Right cardiac atrium (tissue), 5 donors: Measurements from ENCODE around the gene DCP1A. TPM values are rescaled to one million over a fixed set of nuclear protein-coding genes. Genes with fewer than 3 reads are reported as not detected.

ENCODE experiments used
- ATAC-seq, 2 donors: fragments of 200-7000 bp; cut with Tn5 transposase; one replicate each; pipeline versions ENCODE4 v1.8.0 to v1.9.1; 2020; ENCODE audit warnings: moderate library complexity in 2 of 2, mild to moderate bottlenecking in 1 of 2
- DNase-seq, 3 donors: peaks; one replicate each; pipeline ENCODE4 v3.0.0-alpha.2; 2020
- H3K27ac ChIP-seq: one replicate; pipeline ENCODE4 v1.5.1; 2013; ENCODE audit warnings: mild to moderate bottlenecking, low read length, control low read depth, moderate library complexity
- H3K27me3 ChIP-seq: one replicate; pipeline ENCODE4 v1.6.1; 2013; ENCODE audit not compliant: control insufficient read depth, insufficient read depth
- H3K4me1 ChIP-seq: one replicate; pipeline ENCODE4 v1.6.1; 2013; ENCODE audit warnings: low read length; ENCODE audit not compliant: control insufficient read depth, insufficient read depth
- H3K4me3 ChIP-seq: one replicate; pipeline ENCODE4 v1.5.1; 2013; ENCODE audit warnings: low read length, control low read depth
- H3K9me3 ChIP-seq: one replicate; pipeline ENCODE4 v1.6.1; 2013; ENCODE audit warnings: low read length; ENCODE audit not compliant: control insufficient read depth
- WGBS: extraction: QIAGEN DNeasy Blood & Tissue Kit; methylation state at CpG from one replicate; pipeline ENCODE4 v1.1.7; 2013; 5-methylcytosine and 5-hydroxymethylcytosine counted together
- intact Hi-C, 4 donors: fragments of 100-400 bp; cut with DNase I; formaldehyde crosslinking; loops; one replicate each; pipeline versions ENCODE4 v1.11.0 to v1.14.0; 2022 to 2023
- polyA plus RNA-seq: library from polyadenylated mRNA; stranded (reverse); fragments of 200-250 nt; gene quantifications from one replicate; pipeline ENCODE4 v1.2.3, GENCODE V29; 2013
- total RNA-seq, 4 donors: library from RNA; stranded (reverse); fragmentation: NEBNext Ultra II Directional; extraction: Animal tissue kit (Norgen Biotek cat#: 25700); gene quantifications; one replicate each; pipeline ENCODE4 v1.2.1, GENCODE V29; 2021
- donor health status: healthy with polysubstance abuse.
- donor health status: DM: no; HTN: yes; CAD: no.
- donor health status: DM: no; HTN: no; CAD: no.
- donor health status: DM: no; HTN: yes; CAD: no; lungs with severe emphysema.
- donor health status: DM: yes; HTN: yes; CAD: no.

Gene DCP1A
- total and polyA plus RNA-seq, 5 donors: 6.0 to 28.7 (median 21.8) TPM

DNA sequence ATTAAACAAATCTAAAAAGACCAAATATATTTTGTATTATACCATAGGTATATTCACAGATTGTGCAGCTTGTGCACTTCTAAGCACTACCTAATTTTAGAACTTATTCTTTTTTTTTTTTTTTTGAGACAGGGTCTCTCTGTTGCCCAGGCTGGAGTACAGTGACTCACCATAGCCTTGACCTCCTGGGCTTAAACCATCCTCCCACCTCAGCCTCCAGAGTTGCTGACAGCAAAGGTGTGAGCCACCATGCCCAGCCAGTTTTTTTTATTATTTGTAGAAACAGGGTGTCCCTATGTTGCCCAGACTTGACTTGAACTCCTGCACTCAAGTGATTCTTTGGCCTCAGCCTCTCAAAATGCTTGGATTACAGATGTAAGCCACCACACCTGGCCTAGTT lies 79.6 kb downstream of the DCP1A start:
- Histone ChIP-seq H3K27ac (no peak overlapping the region), H3K9me3 (no peaks in the 10 kb centered on the region), H3K4me3 (no peak overlapping the region), H3K27me3 (no peaks in the 10 kb centered on the region), H3K4me1 (peaks cover 5% of the 10 kb centered on the region)
- ATAC-seq (no peak), DNase-seq (no peak)
- intact Hi-C loops: no loop called here

DNA sequence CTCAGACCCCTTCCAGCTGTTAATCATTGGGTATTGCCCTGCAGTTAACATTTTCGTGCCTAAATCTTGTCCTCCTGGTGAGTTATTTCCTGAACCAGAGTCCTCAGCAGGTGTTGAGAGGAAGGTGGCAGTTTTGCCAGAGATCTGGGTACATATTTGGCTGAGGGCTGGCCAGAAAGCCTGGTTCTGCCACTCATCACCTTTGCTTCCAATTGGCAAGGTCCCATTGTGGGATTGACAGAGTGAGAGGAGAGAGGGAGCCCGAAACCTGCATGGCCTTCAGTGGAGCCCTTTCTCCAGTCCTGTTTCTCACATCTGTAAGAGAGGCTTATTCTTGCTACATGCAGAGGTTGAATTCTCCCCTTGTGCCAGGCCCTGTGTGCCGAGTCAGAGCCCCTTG lies 82.6 kb downstream of the DCP1A start:
- Histone ChIP-seq H3K4me3 (no peak overlapping the region), H3K4me1 (peaks cover 2% of the 10 kb centered on the region), H3K9me3 (no peaks in the 10 kb centered on the region), H3K27ac (peak overlapping the region; percentile 33), H3K27me3 (no peaks in the 10 kb centered on the region)
- no peak for DNase-seq
- peak; percentile 66 to 76 for ATAC-seq
- intact Hi-C loops: no loop called here
- WGBS: 45% methylated on average over 3 of the region's 3 CpGs

DNA sequence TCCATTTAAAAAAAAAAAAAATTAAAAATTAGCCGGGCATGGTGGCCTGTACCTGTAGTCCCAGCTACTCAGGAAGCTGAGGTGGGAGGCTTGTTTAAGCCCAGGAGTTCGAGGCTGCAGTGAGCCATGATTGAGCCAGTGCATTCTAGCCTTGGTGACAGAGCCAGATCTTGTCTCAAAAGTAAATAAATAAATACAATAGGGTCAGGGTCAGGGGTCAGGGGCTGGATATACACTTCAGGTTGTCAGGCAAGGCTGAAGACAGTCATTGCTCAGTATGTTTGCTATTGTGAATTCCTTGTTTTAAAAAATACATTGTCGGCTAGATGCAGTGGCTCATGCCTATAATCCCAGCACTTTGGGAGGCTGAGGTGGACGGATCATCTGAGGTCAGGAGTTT lies 83.4 kb downstream of the DCP1A start:
- 79% methylated on average over 4 of the region's 4 CpGs for WGBS
- Histone ChIP-seq H3K9me3 (no peaks in the 10 kb centered on the region), H3K27me3 (no peaks in the 10 kb centered on the region), H3K4me1 (peaks cover 6% of the 10 kb centered on the region), H3K27ac (no peak overlapping the region), H3K4me3 (no peak overlapping the region)
- DNase-seq (no peak), ATAC-seq (no peak)
- intact Hi-C loops: no loop called here

DNA sequence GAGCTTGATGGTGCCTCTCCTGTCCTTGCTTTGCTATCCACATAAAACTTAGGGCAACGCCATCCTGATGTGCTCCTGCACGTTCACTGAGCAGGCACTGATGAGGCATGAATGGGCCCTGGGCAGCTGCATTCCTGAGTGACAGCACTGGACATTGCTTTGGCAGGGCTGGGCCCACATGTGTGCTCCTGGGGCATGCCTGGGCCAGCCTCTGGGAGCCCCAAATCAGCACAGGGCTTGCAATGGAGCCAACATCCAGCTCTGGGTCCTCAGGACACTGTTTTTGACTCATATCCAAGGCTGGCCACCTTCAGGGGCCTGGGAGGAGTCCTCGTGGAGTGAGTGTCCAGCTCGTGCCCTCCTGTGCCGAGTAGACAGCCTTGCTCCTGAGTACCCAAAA lies 85.6 kb downstream of the DCP1A start:
- intact Hi-C loops: no loop called here
- Histone ChIP-seq H3K4me3 (no peak overlapping the region), H3K4me1 (peaks cover 6% of the 10 kb centered on the region), H3K9me3 (no peaks in the 10 kb centered on the region), H3K27me3 (no peaks in the 10 kb centered on the region), H3K27ac (no peak overlapping the region)
- ATAC-seq (no peak), DNase-seq (no peak)
- WGBS: 54% methylated on average over 5 of the region's 5 CpGs

DNA sequence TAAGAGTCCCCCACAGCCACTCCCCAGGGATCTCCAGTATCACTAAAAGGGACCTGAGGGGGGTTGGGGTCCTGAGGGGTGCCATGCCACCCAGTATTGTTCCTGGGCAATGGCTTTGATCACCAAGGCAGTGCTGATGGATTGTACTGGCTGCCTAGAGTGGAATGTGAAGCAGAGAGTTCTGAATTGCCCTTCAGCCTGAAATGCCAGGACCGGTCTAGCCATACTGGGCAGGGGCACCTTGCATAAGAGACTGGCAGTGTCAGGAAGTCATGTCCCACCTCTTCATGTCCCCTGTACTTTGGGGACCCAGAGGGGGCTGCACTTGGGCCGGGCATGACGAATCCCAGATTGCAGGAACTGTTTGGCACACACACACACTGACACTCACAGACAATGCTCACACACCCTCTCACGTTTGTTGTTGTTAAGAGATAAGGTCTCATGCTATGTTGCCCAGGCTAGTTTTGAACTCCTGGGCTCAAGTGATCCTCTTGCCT lies 87.0 kb downstream of the DCP1A start:
- Histone ChIP-seq H3K4me3 (no peak overlapping the region), H3K9me3 (no peaks in the 10 kb centered on the region), H3K27ac (peak overlapping the region; percentile 30), H3K27me3 (no peaks in the 10 kb centered on the region), H3K4me1 (peaks cover 6% of the 10 kb centered on the region)
- WGBS: 49% methylated on average over 4 of the region's 4 CpGs
- ATAC-seq (peak in 1 of 2 donors; percentile 3), DNase-seq (no peak)
- intact Hi-C loops: no loop called here

DNA sequence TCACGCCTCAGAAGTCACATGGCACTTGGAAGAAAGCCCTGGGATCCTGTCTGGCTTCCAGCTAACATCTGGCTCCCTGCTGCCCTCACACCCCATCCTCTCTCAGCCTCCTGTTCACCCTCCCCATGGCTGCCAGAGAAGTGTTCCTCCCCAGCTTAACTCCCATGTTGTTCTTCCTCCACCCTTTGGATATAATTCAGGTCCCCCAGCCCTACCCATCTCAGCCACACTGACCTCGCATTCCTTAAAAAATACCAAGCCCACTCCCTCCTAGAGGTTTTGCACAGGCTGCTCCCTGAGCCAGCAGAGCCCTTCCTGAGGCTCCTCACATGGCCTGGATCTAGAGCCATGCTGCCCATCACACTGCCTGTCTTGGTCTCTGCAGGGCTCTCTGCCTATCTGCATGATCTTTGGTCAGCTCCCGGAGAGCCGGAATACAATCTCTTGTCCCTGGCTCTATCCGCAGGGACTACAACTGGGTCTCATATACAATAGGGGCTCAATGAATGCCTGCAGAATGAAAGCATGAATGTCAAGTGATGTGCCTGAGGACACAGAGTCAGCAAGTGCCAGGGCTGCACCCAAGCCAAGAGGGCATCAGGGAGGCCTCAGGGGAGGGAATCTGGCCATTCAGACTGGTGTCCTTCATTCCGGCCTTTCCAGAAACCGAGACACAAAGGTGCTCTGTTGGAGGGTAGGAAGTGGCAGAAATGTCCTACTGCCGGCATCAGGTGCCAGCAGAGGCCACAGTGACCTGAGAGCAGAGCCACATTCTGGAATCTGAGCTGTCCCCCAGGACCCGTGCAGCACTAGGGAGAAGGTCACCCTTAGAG lies 87.7 kb downstream of the DCP1A start:
- Histone ChIP-seq H3K27me3 (no peaks in the 10 kb centered on the region), H3K4me3 (no peak overlapping the region), H3K4me1 (peaks cover 6% of the 10 kb centered on the region), H3K9me3 (no peaks in the 10 kb centered on the region), H3K27ac (peak overlapping the region; percentile 0)
- WGBS: 50% methylated on average over 9 of the region's 9 CpGs
- peak in 1 of 2 donors; percentile 1 for ATAC-seq
- intact Hi-C loops: no loop called here
- no peak for DNase-seq

DNA sequence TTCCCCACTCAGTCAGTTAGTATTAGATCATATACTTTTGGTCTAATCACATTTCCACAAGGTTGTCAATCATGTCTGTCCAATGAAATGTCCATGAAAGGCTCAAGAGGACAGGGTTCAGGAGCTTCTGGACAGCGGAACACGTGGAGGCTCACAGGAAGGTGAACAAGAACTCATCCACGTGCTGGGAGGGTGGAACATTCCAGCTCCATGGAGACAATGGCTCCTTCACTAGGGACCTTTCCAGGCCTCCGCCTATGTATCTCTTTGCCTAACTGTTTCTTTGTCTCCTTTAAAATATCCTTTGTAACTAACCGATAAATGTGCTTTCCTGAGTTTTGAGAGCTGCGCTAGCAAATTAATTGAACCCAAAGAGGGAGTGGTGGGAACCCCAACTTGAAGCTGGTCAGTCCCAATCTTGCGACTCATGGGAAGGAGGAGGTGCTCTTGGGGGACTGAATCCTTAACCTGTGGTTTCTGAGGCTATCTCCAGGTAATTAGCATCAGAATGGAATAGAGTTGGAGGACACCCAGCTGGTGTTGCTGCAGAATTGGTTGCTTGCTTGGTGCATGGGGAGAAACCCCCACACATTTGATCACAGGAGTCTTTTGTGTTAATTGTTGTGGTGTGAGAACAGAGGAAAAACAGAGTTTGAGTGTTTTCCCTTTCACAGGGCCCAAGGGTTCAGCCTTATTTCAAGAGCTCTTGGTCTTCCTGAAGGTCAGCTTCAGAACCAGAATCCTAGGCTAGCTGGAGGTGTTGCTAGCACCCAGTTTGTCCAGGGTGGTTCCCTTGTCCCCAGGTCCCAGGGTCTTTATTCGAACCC lies 88.5 kb downstream of the DCP1A start:
- intact Hi-C loops: no loop called here
- Histone ChIP-seq H3K4me3 (no peak overlapping the region), H3K4me1 (peaks cover 10% of the 10 kb centered on the region), H3K27me3 (no peaks in the 10 kb centered on the region), H3K9me3 (no peaks in the 10 kb centered on the region), H3K27ac (no peak overlapping the region)
- ATAC-seq (no peak), DNase-seq (no peak)
- 77% methylated on average over 8 of the region's 8 CpGs for WGBS

DNA sequence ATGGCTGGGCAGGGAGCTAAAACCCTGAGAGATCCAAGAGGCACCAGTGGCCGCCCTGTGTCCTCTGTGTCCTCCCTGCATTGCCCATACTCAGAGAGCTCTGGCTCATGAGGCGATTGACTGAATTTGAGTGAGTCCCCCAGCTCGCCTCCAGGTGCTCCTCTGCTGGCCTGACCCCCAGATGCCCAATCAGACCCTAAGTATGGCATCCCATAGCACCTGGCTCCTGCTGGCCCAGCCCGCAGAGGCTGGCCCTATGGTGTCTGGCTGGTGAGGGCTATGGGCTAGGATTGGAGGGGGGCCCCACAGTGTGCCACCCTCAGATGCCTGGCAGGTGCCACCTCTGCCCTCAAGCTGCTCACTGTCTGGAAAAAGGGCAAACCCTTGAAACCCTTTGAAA lies 89.9 kb downstream of the DCP1A start:
- peaks cover 14% of the 10 kb centered on the region for H3K4me1 ChIP-seq
- 99% methylated on average over 4 of the region's 4 CpGs for WGBS
- no peak for ATAC-seq
- H3K9me3 ChIP-seq: no peaks in the 10 kb centered on the region
- H3K27ac ChIP-seq: no peak overlapping the region
- no peak overlapping the region for H3K4me3 ChIP-seq
- no peaks in the 10 kb centered on the region for H3K27me3 ChIP-seq
- no peak for DNase-seq
- intact Hi-C loops: no loop called here

DNA sequence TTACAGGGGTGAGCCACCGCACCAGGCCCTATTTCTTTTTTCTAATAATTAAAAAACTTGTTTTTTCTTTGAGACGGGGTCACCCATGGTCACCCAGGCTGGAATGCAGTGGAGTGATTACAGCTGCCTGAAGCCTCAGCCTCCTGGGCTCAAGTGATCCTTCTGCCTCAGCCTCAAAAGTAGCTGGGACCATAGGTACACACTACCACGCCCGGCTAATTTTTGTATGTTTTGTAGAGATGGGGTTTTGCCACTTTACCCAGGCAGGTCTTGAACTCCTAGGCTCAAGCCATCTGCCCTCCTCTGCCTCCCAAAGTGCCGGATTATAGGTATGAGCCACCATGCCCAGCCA lies 90.7 kb downstream of the DCP1A start:
- ATAC-seq (no peak), DNase-seq (no peak)
- Histone ChIP-seq H3K9me3 (no peaks in the 10 kb centered on the region), H3K27ac (no peak overlapping the region), H3K4me1 (peaks cover 12% of the 10 kb centered on the region), H3K27me3 (no peaks in the 10 kb centered on the region), H3K4me3 (no peak overlapping the region)
- intact Hi-C loops: no loop called here
- WGBS: 92% methylated on average over 5 of the region's 5 CpGs

DNA sequence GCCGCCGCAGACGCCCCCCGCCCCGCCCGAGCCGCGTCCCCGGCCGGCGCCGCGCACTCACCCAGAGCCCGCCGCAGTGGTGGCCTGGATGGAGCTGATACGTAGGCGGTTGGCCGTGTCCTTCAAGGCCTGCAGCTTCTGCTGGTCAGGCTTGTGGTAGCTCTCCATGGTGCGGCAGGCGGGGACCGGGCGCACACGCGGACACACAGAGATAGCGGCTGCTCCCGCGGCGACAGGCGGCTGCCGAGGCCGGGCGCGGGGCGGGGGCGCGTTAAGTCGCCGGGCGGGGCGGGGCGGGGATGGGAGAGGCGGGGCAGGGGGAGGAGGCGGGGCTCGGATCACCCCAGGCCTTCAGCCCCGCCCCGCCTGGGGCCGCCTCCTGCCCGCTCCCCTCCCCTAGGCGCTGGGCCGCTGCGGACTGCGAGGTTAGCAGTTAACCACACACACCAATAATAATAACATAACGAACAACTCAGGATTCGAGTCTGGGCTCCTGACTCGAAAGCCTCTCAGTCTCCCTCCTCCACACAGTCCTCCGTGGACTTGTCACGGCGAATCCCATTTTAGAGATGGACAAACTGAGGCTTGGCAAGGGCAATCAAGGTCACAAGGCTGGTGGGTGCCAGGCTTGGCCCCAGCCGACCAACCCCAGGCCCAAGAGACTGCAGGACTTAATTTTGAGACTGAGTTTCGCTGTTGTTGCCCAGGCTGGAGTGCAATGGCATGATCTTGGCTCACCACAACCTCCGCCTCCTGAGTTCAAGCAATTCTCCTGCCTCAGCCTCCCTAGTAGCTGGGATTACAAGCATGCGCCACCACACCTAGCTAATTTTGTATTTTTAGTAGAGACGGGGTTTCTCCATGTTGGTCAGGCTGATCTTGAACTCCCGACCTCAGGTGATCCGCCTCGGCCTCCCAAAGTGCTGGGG lies 91.3 kb downstream of the DCP1A start, which contains the start of gene TKT:
TKT (minus strand) TSS at position 248 of the 929 bp plus-strand sequence; CDS start at position 168, 80 bp downstream.
- peak; percentile 90 to 96 (median 96) for DNase-seq
- Histone ChIP-seq H3K9me3 (no peaks in the 10 kb centered on the region), H3K27ac (peak within 1 kb of the TSS; percentile 45), H3K27me3 (no peaks in the 10 kb centered on the region), H3K4me1 (peaks cover 11% of the 10 kb centered on the region), H3K4me3 (peak within 1 kb of the TSS; percentile 59)
- peak; percentile 90 to 91 for ATAC-seq
- intact Hi-C loops: no loop called here
- WGBS: 13% methylated on average over 65 of the region's 66 CpGs
